B cell (primary cell): ENCODE measurements around the gene HIF3A. TPM values are rescaled to one million over a fixed set of nuclear protein-coding genes. Genes with fewer than 3 reads are reported as not detected.

Experiments
- ATAC-seq: fragments of 200-7000 bp; cut with Tn5 transposase; one replicate; pipeline ENCODE4 v1.10.0; 2021; ENCODE audit warnings: low read depth, mild to moderate bottlenecking, moderate number of reproducible peaks, moderate library complexity
- CTCF ChIA-PET: fragments of 350-600 bp; sonication (Branson Sonifier 250); formaldehyde crosslinking; loops from one replicate; lab custom pipeline; 2021; ENCODE audit warnings: antibody characterized with exemption, inconsistent platforms; lab: Charles Lee
- POLR2A ChIA-PET: fragments of 350-600 bp; sonication (Branson Sonifier 250); formaldehyde crosslinking; loops from one replicate; lab custom pipeline; 2021; ENCODE audit warnings: antibody characterized with exemption; lab: Charles Lee
- DNase-seq: peaks from one replicate; pipeline ENCODE4 v3.0.0; 2013
- H2AFZ ChIP-seq: 2 replicates; pipeline ENCODE4 v1.6.1; 2012; ENCODE audit warnings: mild to moderate bottlenecking, low read depth, low read length; ENCODE audit not compliant: insufficient read depth, poor library complexity, severe bottlenecking
- H3K27ac ChIP-seq, 2 donors: 1 replicate in 1 of 2; 2 replicates in 1 of 2; pipeline ENCODE4 v1.5.1; 2012 to 2013; ENCODE audit warnings: low read length in 2 of 2, mild to moderate bottlenecking in 2 of 2, moderate library complexity in 1 of 2
- H3K27me3 ChIP-seq, 4 experiments: fragments of 200-600 bp in 1 of 4; sonication (generic) in 1 of 4; replicated peaks in 1 of 4; 1 replicate in 2 of 4; 2 replicates in 2 of 4; pipeline versions ENCODE4 v1.6.1 to v1.7.0; 2013 to 2016; ENCODE audit warnings: low read length in 3 of 4, mild to moderate bottlenecking in 2 of 4, mixed read lengths in 1 of 4, moderate library complexity in 1 of 4; ENCODE audit not compliant: insufficient read depth in 4 of 4, control insufficient read depth in 3 of 4; ENCODE audit errors: control extremely low read depth in 1 of 4
- H3K36me3 ChIP-seq, 2 experiments: replicated peaks in 1 of 2; 1 replicate in 1 of 2; 2 replicates in 1 of 2; pipeline versions ENCODE4 v1.6.1 to v1.7.1; 2013; ENCODE audit warnings: low read length in 1 of 2; ENCODE audit not compliant: insufficient read depth in 2 of 2, control insufficient read depth in 1 of 2; ENCODE audit errors: control extremely low read depth in 1 of 2, extremely low read depth in 1 of 2
- H3K4me1 ChIP-seq, 2 donors: fragments of 200-600 bp in 1 of 2; sonication (generic) in 1 of 2; 1 replicate in 1 of 2; 2 replicates in 1 of 2; pipeline versions ENCODE4 v1.5.1 to v1.6.1; 2013 to 2017; ENCODE audit warnings: low read length in 2 of 2; ENCODE audit not compliant: control insufficient read depth in 2 of 2, insufficient read depth in 2 of 2
- H3K4me2 ChIP-seq: replicated peaks from 2 replicates; pipeline ENCODE3; 2012; ENCODE audit warnings: mild to moderate bottlenecking, low read depth, low read length; ENCODE audit not compliant: poor library complexity, severe bottlenecking
- H3K4me3 ChIP-seq, 5 experiments: fragments of 200-600 bp in 1 of 5; sonication (generic) in 1 of 5; 1 replicate in 3 of 5; 2 replicates in 2 of 5; pipeline versions ENCODE4 v1.5.1 to v1.7.0; 2011 to 2016; ENCODE audit warnings: low read length in 4 of 5, mild to moderate bottlenecking in 4 of 5, low read depth in 2 of 5, control low read depth in 1 of 5, moderate library complexity in 1 of 5; ENCODE audit not compliant: insufficient read depth in 1 of 5; ENCODE audit errors: control extremely low read depth in 1 of 5, extremely low read depth in 1 of 5
- H3K79me2 ChIP-seq: fragments of 200-600 bp; sonication (generic); one replicate; pipeline ENCODE4 v1.6.0; 2016; ENCODE audit warnings: low read length; ENCODE audit not compliant: control insufficient read depth, insufficient read depth
- H3K9ac ChIP-seq: fragments of 200-600 bp; sonication (generic); 2 replicates; pipeline ENCODE4 v1.6.1; 2017; ENCODE audit warnings: mild to moderate bottlenecking, low read length, moderate library complexity
- H3K9me3 ChIP-seq, 3 donors: one replicate each; pipeline versions ENCODE4 v1.6.1 to v1.7.1; 2013; ENCODE audit warnings: low read length in 2 of 3; ENCODE audit not compliant: control insufficient read depth in 2 of 3, insufficient read depth in 1 of 3; ENCODE audit errors: control extremely low read depth in 1 of 3
- H4K20me1 ChIP-seq: 2 replicates; pipeline ENCODE4 v1.6.0; 2012; ENCODE audit warnings: mild to moderate bottlenecking, low read length; ENCODE audit not compliant: insufficient read depth, control insufficient read depth, poor library complexity, severe bottlenecking
- H3K27ac Mint-ChIP-seq: one replicate; pipeline ENCODE4 v1.8.0; 2021; ENCODE audit warnings: mixed read lengths
- H3K27me3 Mint-ChIP-seq: one replicate; pipeline ENCODE4 v1.8.0; 2021; ENCODE audit warnings: mixed read lengths
- H3K4me1 Mint-ChIP-seq: one replicate; pipeline ENCODE4 v1.8.0; 2021; ENCODE audit warnings: mixed read lengths
- H3K4me3 Mint-ChIP-seq: one replicate; pipeline ENCODE4 v1.8.0; 2021; ENCODE audit warnings: mixed read lengths
- H3K9me3 Mint-ChIP-seq: one replicate; pipeline ENCODE4 v1.8.0; 2022; ENCODE audit warnings: mixed read lengths; ENCODE audit not compliant: insufficient read depth
- EZH2 ChIP-seq: IDR thresholded peaks from 2 replicates; pipeline ENCODE4 v1.6.1; 2012; ENCODE audit warnings: borderline replicate concordance, low read depth, mild to moderate bottlenecking, moderate library complexity, low read length; ENCODE audit not compliant: insufficient read depth, poor library complexity, severe bottlenecking
- WGBS: methylation state at CpG from one replicate; pipeline ENCODE4 v1.1.5; 2013; ENCODE audit warnings: missing lambda C conversion rate; ENCODE audit not compliant: insufficient coverage; 5-methylcytosine and 5-hydroxymethylcytosine counted together
- intact Hi-C: fragments of 100-400 bp; cut with micrococcal nuclease; formaldehyde crosslinking; loops from one replicate; pipeline ENCODE4 v1.10.0; 2022
- polyA plus RNA-seq: library from polyadenylated mRNA; depleted of rRNA; stranded (reverse); fragments of >200 nt; gene quantifications from 2 replicates; pipeline ENCODE4 v1.2.3, GENCODE V29; 2012
- total RNA-seq, 2 donors: library from RNA; stranded (reverse); fragments of 120-200 nt in 1 of 2; gene quantifications; 1 replicate in 1 of 2; 2 replicates in 1 of 2; pipeline versions ENCODE4 v1.2.3 to v1.2.4, GENCODE V29; 2013 to 2022
- TF ChIP-seq, protein P1 (sequence below): fragments of 200-600 bp; IDR thresholded peaks from one replicate; pipeline ENCODE4 v1.8.0; 2022; ENCODE audit warnings: antibody characterized with exemption, mild to moderate bottlenecking

Gene HIF3A
- total and polyA plus RNA-seq, 2 donors (not counting 1 experiment from before 2014, with no cell fraction given): not detected

DNA sequence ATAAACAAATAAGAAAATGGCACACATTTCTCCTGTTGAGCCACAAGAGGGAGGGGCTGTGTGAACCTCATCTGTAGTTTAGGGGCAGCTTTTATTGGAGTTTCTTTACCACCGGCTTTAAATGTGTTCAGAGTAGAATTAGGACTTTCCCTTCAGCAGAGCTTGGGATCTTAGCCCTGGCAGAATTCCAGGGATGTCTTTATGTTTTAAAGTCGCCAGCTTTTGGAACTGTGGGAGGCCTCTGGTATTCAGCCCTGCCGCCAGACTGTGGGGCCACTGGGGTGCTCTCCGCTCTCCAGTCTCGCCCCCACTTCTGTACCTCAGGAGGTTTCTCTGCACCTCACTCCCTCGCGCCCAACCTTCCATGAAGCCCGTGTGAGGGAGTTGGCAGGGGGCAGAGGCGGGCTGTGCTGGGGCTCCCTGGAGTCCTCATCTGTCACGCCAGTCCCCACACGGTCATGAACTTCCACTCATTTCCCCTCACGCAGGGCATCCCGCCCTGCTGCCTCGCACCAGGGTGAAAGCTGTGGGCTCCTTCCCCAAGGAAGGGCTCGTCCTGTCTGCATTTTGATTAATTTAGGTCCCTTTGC, 85.0 kb downstream of the HIF3A start:
- 95% methylated on average over 11 of the region's 15 CpGs for WGBS
- TF ChIP-seq, protein P1, sequence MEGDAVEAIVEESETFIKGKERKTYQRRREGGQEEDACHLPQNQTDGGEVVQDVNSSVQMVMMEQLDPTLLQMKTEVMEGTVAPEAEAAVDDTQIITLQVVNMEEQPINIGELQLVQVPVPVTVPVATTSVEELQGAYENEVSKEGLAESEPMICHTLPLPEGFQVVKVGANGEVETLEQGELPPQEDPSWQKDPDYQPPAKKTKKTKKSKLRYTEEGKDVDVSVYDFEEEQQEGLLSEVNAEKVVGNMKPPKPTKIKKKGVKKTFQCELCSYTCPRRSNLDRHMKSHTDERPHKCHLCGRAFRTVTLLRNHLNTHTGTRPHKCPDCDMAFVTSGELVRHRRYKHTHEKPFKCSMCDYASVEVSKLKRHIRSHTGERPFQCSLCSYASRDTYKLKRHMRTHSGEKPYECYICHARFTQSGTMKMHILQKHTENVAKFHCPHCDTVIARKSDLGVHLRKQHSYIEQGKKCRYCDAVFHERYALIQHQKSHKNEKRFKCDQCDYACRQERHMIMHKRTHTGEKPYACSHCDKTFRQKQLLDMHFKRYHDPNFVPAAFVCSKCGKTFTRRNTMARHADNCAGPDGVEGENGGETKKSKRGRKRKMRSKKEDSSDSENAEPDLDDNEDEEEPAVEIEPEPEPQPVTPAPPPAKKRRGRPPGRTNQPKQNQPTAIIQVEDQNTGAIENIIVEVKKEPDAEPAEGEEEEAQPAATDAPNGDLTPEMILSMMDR: no peak
- no peak for TF ChIP-seq EZH2
- no peak overlapping the region for H3K27ac Mint-ChIP-seq
- Histone ChIP-seq H3K36me3 (peaks cover 0 to 72% of the 10 kb centered on the region in 2 experiments), H3K79me2 (peaks cover 14% of the 10 kb centered on the region), H3K9me3 (no peaks in the 10 kb centered on the region), H2AFZ (no peak overlapping the region), H3K9ac (no peak overlapping the region), H3K27me3 (no peaks in the 10 kb centered on the region), H3K4me3 (no peak overlapping the region), H3K27ac (no peak overlapping the region), H4K20me1 (peaks cover 3% of the 10 kb centered on the region), H3K4me2 (no peak overlapping the region), H3K4me1 (no peaks in the 10 kb centered on the region)
- POLR2A ChIA-PET: interaction anchor here (0.5 kb wide), 1 partner anchor 832 kb away, joined by 3 read pairs; no protein-coding TSS in a partner anchor
- no peaks in the 10 kb centered on the region for H3K9me3 Mint-ChIP-seq
- H3K4me1 Mint-ChIP-seq: peaks cover 5% of the 10 kb centered on the region
- CTCF ChIA-PET: interaction anchor here (1.0 kb wide), 2 partner anchors 10 to 20 kb away, joined by 3 read pairs; no protein-coding TSS in a partner anchor
- no peaks in the 10 kb centered on the region for H3K27me3 Mint-ChIP-seq
- no peak overlapping the region for H3K4me3 Mint-ChIP-seq
- ATAC-seq (no peak), DNase-seq (no peak)
- intact Hi-C loops: no loop called here

DNA sequence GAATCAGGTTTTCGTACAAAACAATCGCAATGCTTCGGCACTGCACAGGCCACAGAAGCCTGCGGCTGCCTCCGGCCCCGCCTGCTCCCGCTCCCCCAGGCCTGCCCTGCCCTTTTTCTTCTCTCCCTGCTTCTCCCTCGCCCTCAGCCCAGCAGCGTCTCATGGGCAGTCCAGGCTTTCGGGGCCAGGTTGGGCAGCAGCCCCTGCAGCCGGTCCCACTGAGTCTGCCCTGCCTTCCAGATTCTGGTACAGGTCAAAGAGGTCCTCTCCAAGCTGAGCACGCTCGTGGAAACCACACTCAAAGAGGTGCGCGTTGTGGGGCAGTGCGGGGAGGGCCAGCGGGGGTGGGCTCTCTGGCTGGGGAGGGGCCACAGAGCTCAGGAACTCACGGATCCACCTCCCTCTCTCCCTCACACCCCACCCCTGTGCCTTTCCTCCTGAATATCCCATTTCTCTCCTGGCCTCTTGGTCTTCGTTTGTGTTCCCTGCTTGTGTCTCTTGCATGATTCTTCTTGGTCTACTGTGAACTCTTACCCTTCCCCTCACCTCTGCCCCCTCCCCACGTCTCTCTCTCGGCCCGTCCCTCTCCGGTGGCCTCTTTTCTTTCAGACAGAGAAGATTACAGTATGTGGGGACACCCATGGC, 86.5 kb downstream of the HIF3A start:
- Mint-ChIP-seq H3K9me3 (no peaks in the 10 kb centered on the region), H3K4me1 (peaks cover 5% of the 10 kb centered on the region), H3K4me3 (no peak overlapping the region), H3K27ac (no peak overlapping the region), H3K27me3 (no peaks in the 10 kb centered on the region)
- H3K36me3 ChIP-seq: peaks cover 0 to 76% of the 10 kb centered on the region in 2 experiments
- no peak overlapping the region for H3K4me2 ChIP-seq
- intact Hi-C loops: no loop called here
- H3K4me3 ChIP-seq: no peak overlapping the region
- no peak overlapping the region for H2AFZ ChIP-seq
- no peak for TF ChIP-seq EZH2
- no peaks in the 10 kb centered on the region for H3K9me3 ChIP-seq
- no peak overlapping the region for H3K9ac ChIP-seq
- no peaks in the 10 kb centered on the region for H3K27me3 ChIP-seq
- H3K27ac ChIP-seq: no peak overlapping the region
- H3K79me2 ChIP-seq: peaks cover 9% of the 10 kb centered on the region
- ChIA-PET POLR2A (no interaction called here), CTCF (interaction anchor here (0.6 kb wide), 1 partner anchor 66 kb away, joined by 3 read pairs; no protein-coding TSS in a partner anchor)
- no peak for DNase-seq
- no peaks in the 10 kb centered on the region for H3K4me1 ChIP-seq
- peaks cover 3% of the 10 kb centered on the region for H4K20me1 ChIP-seq
- no peak for ATAC-seq
- WGBS: 92% methylated on average over 21 of the region's 23 CpGs
